T-helper 2 cell treated with Interferon-gamma antibody and Interleukin-4, amounts not matched to agents 5 μg/mL and 100 μg/mL, for 36 hours (primary cell): Measurements from ENCODE around the gene REXO1.

Experiments
- DNase-seq: peaks from one replicate; pipeline ENCODE4 v3.0.0; 2021; ENCODE audit warnings: low spot score
- H3K27ac Mint-ChIP-seq: one replicate; pipeline ENCODE4 v1.8.0; 2021; ENCODE audit warnings: mild to moderate bottlenecking, mixed read lengths
- H3K27me3 Mint-ChIP-seq: one replicate; pipeline ENCODE4 v1.8.0; 2021; ENCODE audit warnings: low read depth, mixed read lengths
- H3K36me3 Mint-ChIP-seq: one replicate; pipeline ENCODE4 v1.8.0; 2021; ENCODE audit warnings: low read depth, mixed read lengths
- H3K4me1 Mint-ChIP-seq: one replicate; pipeline ENCODE4 v1.8.0; 2021; ENCODE audit warnings: low read depth, mixed read lengths
- H3K4me3 Mint-ChIP-seq: one replicate; pipeline ENCODE4 v1.8.0; 2022; ENCODE audit warnings: mild to moderate bottlenecking, moderate library complexity, mixed read lengths
- H3K9me3 Mint-ChIP-seq: one replicate; pipeline ENCODE4 v1.8.0; 2021; ENCODE audit warnings: mixed read lengths

The REXO1 gene

DNA sequence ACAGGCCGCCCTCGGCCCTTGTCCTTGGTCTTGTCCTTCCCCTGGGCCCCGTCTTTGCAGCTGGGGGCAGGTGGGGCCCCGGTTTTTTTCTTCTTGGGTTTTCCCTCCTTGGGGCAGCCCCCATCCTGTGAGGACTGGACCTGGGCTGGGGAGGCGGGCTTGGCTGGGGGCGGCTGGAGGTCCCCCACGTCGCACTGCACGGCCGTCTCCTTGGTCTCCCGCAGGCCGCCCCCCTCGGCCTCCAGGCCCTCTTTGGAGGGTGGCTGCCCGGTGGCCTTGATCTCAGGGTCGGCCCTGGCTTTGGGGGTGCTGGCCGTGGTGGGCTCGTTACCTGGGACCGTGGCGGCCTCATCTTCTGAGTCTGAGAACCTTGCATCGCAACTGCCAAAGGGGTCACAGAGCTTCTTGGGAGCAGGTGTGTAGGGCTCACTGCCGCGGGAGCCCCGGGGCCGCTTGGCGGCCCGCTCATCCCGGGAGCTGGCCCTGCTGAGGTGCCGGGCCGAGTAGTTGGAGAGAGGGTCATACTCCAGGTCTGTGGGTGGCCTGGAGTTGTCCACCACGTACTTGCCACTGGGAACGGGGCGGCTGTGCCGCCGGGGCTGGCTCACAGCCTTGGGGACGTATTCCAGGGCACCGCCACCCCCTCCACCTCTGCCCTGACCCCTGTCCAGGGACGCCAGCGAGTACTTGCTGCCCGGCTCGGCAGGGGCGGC, 20.6 kb downstream of the REXO1 start:
- H3K36me3 Mint-ChIP-seq, result peaks cover 12% of the 10 kb centered on the region
- no peaks in the 10 kb centered on the region for H3K4me1 Mint-ChIP-seq
- no peak for DNase-seq

GRCh38 chr19:1826557-1827521, 21.4 kb downstream of the REXO1 start:
- no peak overlapping the region for H3K4me3 Mint-ChIP-seq
- no peaks in the 10 kb centered on the region for H3K4me1 Mint-ChIP-seq
- no peaks in the 10 kb centered on the region for H3K9me3 Mint-ChIP-seq
- no peaks in the 10 kb centered on the region for H3K27me3 Mint-ChIP-seq
- H3K27ac Mint-ChIP-seq, result no peak overlapping the region
- peaks cover 16% of the 10 kb centered on the region for H3K36me3 Mint-ChIP-seq
- no peak for DNase-seq

More for the DNA sequence above, 20.6 kb downstream of the REXO1 start:
- Mint-ChIP-seq H3K4me3 (no peak overlapping the region), H3K27ac (no peak overlapping the region), H3K9me3 (no peaks in the 10 kb centered on the region), H3K27me3 (no peaks in the 10 kb centered on the region)

DNA sequence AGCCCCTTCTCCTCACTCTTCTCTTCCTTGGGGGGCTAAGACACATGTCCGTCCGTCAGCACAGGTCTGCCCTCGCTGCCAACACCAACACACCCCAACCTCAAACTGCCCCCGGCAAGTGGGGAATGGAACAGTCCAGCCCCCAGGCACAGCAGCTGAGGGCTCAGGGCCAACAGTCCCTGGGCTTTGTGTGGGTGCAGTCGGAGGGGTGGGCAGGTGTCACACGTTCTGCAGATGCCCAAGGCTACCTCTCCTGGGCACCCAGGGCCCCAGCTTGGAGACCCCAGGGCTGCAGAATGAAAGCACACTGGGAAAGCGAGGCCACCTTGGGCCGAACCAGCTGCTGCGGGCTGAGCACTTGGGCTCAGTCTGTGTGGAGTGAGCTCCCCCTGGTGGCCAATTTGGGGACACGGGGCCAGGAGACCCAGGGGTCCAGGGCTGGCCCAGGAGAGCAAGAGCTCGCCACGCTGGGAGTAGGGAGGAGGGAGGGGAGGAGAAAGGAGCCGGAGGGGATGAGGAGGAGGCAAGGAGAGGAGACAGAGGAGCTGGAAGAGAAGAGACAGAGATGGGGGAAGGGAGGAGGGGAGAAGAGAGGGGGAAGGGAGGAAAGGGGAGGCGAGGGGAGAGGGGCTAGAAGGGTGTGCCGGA, 22.2 kb downstream of the REXO1 start:
- peaks cover 16% of the 10 kb centered on the region for H3K36me3 Mint-ChIP-seq
- H3K9me3 Mint-ChIP-seq, result no peaks in the 10 kb centered on the region
- H3K27me3 Mint-ChIP-seq, result no peaks in the 10 kb centered on the region
- H3K27ac Mint-ChIP-seq, result peak overlapping the region; percentile 26
- DNase-seq, result peak; percentile 49
- no peak overlapping the region for H3K4me3 Mint-ChIP-seq
- no peaks in the 10 kb centered on the region for H3K4me1 Mint-ChIP-seq

DNA sequence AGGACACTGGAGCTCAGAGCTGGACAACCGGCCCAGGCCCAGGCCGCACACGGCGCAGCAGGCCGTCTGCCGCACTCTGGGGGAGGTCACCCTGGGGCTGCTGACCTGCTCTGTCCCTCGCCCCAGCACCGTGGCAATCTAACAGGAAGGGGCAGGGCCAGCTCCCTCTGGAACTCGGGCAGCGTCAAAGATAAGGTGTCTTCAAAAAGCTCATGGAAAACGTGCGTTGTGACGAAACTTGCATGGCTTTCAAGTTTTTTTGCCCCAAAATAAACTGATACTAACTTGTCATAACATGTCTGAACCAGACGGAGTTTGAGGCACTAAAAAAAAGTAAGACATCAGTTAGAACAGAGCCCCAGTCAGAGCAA, 24.0 kb downstream of the REXO1 start:
- Mint-ChIP-seq H3K4me1 (no peaks in the 10 kb centered on the region), H3K4me3 (no peak overlapping the region), H3K27ac (no peak overlapping the region), H3K9me3 (no peaks in the 10 kb centered on the region), H3K36me3 (peaks cover 20% of the 10 kb centered on the region), H3K27me3 (no peaks in the 10 kb centered on the region)
- no peak for DNase-seq

DNA sequence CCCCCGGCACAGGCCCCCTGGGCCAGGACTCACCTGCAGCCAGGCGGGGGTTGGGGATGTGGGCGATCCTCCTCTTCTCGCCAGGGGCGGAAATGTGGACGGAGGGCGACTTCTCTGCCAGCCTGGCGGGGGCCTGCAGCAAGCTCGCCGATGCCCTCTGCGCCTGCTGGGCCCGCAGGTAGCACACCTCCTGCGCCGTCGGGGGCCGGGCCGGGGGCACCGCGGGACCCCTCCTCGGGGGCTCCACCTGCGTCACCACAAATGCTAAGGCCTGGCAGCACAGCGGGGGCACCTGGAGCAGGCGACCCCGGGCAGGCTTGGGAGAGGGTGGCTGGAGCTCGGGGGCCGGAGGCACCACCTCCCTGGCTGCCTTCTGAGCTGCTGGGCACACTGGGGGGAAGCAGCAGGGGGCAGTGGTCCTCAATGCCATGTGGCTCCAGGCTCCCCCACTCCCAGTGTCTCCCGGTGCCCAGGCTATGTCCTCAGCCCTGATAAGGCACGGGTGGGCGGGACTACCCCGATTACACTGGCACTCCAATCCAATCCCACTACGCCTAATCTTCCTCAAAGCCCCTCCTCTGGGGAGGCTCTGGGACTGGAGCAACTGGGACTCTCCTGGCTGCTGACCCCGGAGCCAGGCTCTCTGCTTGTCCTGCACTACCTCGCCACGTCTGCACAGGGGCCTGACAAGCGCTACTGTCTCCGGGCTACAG, 24.6 kb downstream of the REXO1 start:
- Mint-ChIP-seq H3K4me1 (no peaks in the 10 kb centered on the region), H3K27ac (no peak overlapping the region), H3K36me3 (peaks cover 18% of the 10 kb centered on the region), H3K4me3 (no peak overlapping the region), H3K9me3 (no peaks in the 10 kb centered on the region), H3K27me3 (no peaks in the 10 kb centered on the region)
- DNase-seq, result no peak

DNA sequence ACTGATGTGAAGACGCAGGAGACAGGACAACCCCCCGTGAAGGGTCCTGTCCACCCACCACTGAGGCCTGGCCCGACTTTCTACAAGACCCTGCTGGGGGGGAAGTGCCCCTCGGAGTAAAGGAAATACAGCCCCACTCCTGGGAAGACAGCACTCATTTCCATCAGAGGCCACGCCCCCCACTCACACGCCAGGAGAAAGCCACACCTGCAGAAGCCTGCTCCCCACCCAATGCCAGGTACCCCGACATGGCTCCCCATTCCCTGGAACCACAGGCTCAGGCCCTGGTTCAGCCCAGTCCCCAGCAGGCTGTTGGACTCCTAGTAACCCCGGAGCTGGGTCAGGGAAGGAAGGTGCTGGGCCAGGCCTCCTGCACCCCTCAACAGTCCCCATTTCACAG, 25.3 kb downstream of the REXO1 start:
- no peak overlapping the region for H3K4me3 Mint-ChIP-seq
- no peak for DNase-seq
- no peaks in the 10 kb centered on the region for H3K9me3 Mint-ChIP-seq
- no peaks in the 10 kb centered on the region for H3K4me1 Mint-ChIP-seq
- H3K27ac Mint-ChIP-seq, result no peak overlapping the region
- H3K27me3 Mint-ChIP-seq, result no peaks in the 10 kb centered on the region
- H3K36me3 Mint-ChIP-seq, result peaks cover 20% of the 10 kb centered on the region

DNA sequence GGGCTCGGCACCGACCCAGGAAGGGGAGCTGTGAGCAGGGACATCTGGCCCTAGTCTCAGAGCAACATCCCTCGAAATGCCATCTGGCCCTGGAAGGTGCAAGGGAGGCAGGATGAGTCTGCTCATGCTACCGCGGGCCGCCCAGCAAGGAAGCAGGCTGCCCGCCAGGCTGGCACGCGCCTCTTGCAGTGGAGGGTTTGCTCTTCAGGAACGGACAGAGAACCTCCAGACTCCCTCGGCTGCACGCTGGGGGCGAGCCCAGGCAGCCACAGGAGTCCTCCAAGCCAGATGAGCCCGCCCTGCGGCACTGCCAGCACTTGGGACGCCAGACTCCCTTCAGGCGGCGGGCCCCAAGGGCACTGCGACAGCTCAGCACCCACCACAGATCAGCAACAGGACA, 26.1 kb downstream of the REXO1 start:
- Mint-ChIP-seq H3K4me1 (no peaks in the 10 kb centered on the region), H3K27me3 (no peaks in the 10 kb centered on the region), H3K36me3 (peaks cover 22% of the 10 kb centered on the region), H3K9me3 (no peaks in the 10 kb centered on the region), H3K4me3 (no peak overlapping the region), H3K27ac (no peak overlapping the region)
- DNase-seq, result no peak

- no peak for DNase-seq
- Mint-ChIP-seq H3K4me3 (no peak overlapping the region), H3K27ac (no peak overlapping the region), H3K36me3 (peaks cover 22% of the 10 kb centered on the region), H3K27me3 (no peaks in the 10 kb centered on the region), H3K9me3 (no peaks in the 10 kb centered on the region), H3K4me1 (no peaks in the 10 kb centered on the region)
Observed at GRCh38 chr19:1819341-1820255, 28.7 kb downstream of the REXO1 start.

DNA sequence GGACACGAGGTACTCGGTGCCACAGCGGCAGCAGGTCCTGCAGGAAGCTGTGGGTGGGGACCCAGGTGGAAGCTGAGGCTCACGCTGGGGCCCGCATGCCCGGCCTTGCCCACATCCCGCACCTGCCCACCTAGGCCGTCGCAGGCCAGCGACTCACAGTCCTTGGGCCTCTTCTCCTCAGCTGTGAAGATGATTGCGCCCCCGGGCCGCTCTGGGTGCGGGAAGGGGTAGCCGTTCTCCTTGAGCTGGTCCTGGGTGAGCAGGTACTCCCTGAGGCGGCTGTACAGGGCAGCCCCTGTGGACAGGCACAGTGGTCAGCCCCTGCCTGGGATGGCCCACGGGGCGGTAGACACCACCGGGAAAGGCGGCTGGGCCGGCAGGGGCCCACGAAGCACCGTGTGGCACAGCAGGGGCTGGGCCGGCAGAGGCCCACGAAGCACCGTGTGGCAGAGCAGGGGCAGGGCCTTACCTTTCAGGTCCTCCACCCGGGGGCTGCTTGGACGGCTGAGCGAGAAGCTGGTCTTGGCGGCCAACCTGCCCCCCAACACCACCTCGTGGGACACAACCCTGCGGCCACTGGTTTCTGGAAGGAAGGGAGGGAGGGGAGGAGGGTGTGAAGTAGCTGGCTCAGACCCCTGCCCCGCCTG, 29.6 kb downstream of the REXO1 start:
- Mint-ChIP-seq H3K27me3 (no peaks in the 10 kb centered on the region), H3K36me3 (peaks cover 24% of the 10 kb centered on the region), H3K9me3 (no peaks in the 10 kb centered on the region), H3K27ac (no peak overlapping the region), H3K4me3 (no peak overlapping the region), H3K4me1 (no peaks in the 10 kb centered on the region)
- no peak for DNase-seq

DNA sequence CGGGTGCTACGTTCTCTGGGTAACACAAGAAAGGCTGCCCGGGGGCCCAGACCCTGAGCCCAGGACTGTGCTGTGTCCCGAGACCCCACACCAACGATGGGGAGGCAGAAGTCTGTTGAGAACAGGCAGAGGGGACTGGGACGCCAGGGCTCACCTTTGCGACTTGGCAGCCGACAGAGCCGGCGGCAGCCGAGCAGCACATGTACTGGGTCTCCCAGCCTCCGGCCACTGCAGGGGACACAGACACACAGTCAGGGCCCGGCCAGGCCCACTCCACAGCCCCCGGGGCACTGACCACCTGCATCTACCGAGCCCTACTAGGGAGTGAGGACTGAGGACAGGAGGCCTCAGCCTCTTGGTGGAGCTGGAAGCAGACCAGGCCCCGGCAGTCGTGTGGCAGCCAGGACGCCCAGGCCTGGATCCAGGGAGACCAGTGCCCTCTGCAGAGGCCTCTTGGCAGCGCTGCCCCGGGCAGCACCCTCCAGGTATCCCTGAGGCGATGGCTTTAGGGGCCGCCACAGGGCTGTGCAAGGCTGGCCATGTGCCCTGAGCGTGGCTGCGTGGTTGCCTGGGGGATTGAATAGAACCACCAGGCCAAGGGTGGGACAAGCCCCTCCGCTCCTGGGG, 30.6 kb downstream of the REXO1 start:
- H3K4me1 Mint-ChIP-seq, result peaks cover 6% of the 10 kb centered on the region
- H3K27me3 Mint-ChIP-seq, result no peaks in the 10 kb centered on the region
- DNase-seq, result no peak
- H3K27ac Mint-ChIP-seq, result no peak overlapping the region
- no peaks in the 10 kb centered on the region for H3K9me3 Mint-ChIP-seq
- no peak overlapping the region for H3K4me3 Mint-ChIP-seq
- H3K36me3 Mint-ChIP-seq, result peaks cover 25% of the 10 kb centered on the region

DNA sequence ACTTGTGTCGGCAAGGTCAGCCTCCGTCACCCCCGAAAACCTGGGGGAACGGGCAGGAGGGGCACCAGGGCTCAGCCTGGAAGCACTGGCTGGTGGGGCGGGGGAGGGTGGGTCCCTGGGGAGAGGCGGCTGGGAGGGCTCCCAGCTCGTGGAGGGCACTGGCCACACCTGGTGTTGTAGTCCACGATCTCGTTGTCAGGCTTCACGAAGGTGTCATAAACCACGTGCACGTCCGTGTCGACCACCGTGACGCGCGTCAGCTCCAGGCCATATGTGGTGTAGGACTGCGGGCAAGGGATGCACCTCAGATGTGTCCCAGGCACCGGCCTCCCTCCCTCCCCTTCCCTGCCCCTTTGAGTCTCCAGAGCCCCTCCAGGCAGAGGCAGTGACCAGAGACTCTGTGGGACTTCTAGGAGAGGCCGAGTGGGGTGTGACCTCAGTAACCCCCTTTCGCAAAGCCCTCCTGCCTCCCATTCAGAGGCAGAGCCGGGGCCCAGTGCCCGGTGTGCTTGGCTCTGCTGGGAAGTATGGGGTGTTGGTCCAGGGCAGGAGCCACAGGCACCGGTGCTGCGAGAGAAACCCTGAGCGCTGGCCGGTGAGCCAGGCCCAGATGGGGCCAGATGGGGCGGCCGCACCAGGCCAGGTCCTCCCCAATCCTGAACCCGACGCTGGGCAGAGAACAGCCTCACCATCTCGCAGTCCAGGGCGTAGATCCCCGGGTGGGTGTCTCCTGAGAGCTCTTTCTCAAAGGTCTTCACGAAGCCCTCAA, 31.6 kb downstream of the REXO1 start:
- H3K4me3 Mint-ChIP-seq, result no peak overlapping the region
- DNase-seq, result no peak
- no peak overlapping the region for H3K27ac Mint-ChIP-seq
- no peaks in the 10 kb centered on the region for H3K27me3 Mint-ChIP-seq
- H3K4me1 Mint-ChIP-seq, result peaks cover 9% of the 10 kb centered on the region
- peaks cover 21% of the 10 kb centered on the region for H3K36me3 Mint-ChIP-seq
- H3K9me3 Mint-ChIP-seq, result no peaks in the 10 kb centered on the region
